WTC11 (cell line): ENCODE results near the gene SCGB1D4.
"Not testable (repeated sequence)": the region's sequence is repeated elsewhere in the genome, so short reads cannot be mapped to it uniquely, and the experiment has no call there.

Experiments
- ETV6 ChIP-seq: sonication (generic); formaldehyde crosslinking; IDR thresholded peaks from 2 replicates; pipeline ENCODE4 v1.8.1; 2022; ENCODE audit warnings: mild to moderate bottlenecking, missing genetic modification reagents
- HMGXB4 ChIP-seq: sonication (generic); formaldehyde crosslinking; IDR thresholded peaks from 2 replicates; pipeline ENCODE4 v1.8.1; 2023; ENCODE audit warnings: mild to moderate bottlenecking, moderate library complexity, missing genetic modification reagents
- OVOL2 ChIP-seq: fragments of 250-450 bp; sonication (Bioruptor Pico); IDR thresholded peaks from 2 replicates; pipeline ENCODE4 v1.9.0; 2021; ENCODE audit warnings: mild to moderate bottlenecking, borderline replicate concordance
- TF ChIP-seq, protein P1 (sequence below): sonication (generic); formaldehyde crosslinking; IDR thresholded peaks from 2 replicates; pipeline ENCODE4 v1.8.1; 2022; ENCODE audit warnings: mild to moderate bottlenecking, missing genetic modification reagents, moderate library complexity, borderline replicate concordance
- TF ChIP-seq, protein P2 (sequence below): fragments of 200-600 bp; IDR thresholded peaks from 2 replicates; pipeline ENCODE4 v1.8.0; 2022; ENCODE audit warnings: antibody characterized with exemption
- TF ChIP-seq, protein P3 (sequence below): sonication (generic); formaldehyde crosslinking; conservative IDR thresholded peaks from 2 replicates; pipeline ENCODE4 v1.8.1; 2022; ENCODE audit warnings: mild to moderate bottlenecking, missing genetic modification reagents
- TF ChIP-seq, protein P4 (sequence below): sonication (generic); formaldehyde crosslinking; IDR thresholded peaks from 2 replicates; pipeline ENCODE4 v1.8.1; 2023; ENCODE audit warnings: mild to moderate bottlenecking, missing genetic modification reagents, borderline replicate concordance
- TF ChIP-seq, protein P5 (sequence below): sonication (generic); formaldehyde crosslinking; IDR thresholded peaks from 2 replicates; pipeline ENCODE4 v1.8.1; 2023; ENCODE audit warnings: mild to moderate bottlenecking, missing genetic modification reagents, moderate library complexity

GRCh38 chr11:62326719-62327118 is 27.8 kb upstream of the SCGB1D4 start:
- TF ChIP-seq, protein P1, sequence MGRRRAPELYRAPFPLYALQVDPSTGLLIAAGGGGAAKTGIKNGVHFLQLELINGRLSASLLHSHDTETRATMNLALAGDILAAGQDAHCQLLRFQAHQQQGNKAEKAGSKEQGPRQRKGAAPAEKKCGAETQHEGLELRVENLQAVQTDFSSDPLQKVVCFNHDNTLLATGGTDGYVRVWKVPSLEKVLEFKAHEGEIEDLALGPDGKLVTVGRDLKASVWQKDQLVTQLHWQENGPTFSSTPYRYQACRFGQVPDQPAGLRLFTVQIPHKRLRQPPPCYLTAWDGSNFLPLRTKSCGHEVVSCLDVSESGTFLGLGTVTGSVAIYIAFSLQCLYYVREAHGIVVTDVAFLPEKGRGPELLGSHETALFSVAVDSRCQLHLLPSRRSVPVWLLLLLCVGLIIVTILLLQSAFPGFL (CRISPR knock-in tag), result not testable (repeated sequence)
- TF ChIP-seq, protein P2, sequence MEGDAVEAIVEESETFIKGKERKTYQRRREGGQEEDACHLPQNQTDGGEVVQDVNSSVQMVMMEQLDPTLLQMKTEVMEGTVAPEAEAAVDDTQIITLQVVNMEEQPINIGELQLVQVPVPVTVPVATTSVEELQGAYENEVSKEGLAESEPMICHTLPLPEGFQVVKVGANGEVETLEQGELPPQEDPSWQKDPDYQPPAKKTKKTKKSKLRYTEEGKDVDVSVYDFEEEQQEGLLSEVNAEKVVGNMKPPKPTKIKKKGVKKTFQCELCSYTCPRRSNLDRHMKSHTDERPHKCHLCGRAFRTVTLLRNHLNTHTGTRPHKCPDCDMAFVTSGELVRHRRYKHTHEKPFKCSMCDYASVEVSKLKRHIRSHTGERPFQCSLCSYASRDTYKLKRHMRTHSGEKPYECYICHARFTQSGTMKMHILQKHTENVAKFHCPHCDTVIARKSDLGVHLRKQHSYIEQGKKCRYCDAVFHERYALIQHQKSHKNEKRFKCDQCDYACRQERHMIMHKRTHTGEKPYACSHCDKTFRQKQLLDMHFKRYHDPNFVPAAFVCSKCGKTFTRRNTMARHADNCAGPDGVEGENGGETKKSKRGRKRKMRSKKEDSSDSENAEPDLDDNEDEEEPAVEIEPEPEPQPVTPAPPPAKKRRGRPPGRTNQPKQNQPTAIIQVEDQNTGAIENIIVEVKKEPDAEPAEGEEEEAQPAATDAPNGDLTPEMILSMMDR, result not testable (repeated sequence)
- TF ChIP-seq OVOL2; HMGXB4 (CRISPR knock-in tag); ETV6 (CRISPR knock-in tag): not testable (repeated sequence)
- TF ChIP-seq, protein P3, sequence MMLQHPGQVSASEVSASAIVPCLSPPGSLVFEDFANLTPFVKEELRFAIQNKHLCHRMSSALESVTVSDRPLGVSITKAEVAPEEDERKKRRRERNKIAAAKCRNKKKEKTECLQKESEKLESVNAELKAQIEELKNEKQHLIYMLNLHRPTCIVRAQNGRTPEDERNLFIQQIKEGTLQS (CRISPR knock-in tag), result not testable (repeated sequence)
- TF ChIP-seq, protein P4, sequence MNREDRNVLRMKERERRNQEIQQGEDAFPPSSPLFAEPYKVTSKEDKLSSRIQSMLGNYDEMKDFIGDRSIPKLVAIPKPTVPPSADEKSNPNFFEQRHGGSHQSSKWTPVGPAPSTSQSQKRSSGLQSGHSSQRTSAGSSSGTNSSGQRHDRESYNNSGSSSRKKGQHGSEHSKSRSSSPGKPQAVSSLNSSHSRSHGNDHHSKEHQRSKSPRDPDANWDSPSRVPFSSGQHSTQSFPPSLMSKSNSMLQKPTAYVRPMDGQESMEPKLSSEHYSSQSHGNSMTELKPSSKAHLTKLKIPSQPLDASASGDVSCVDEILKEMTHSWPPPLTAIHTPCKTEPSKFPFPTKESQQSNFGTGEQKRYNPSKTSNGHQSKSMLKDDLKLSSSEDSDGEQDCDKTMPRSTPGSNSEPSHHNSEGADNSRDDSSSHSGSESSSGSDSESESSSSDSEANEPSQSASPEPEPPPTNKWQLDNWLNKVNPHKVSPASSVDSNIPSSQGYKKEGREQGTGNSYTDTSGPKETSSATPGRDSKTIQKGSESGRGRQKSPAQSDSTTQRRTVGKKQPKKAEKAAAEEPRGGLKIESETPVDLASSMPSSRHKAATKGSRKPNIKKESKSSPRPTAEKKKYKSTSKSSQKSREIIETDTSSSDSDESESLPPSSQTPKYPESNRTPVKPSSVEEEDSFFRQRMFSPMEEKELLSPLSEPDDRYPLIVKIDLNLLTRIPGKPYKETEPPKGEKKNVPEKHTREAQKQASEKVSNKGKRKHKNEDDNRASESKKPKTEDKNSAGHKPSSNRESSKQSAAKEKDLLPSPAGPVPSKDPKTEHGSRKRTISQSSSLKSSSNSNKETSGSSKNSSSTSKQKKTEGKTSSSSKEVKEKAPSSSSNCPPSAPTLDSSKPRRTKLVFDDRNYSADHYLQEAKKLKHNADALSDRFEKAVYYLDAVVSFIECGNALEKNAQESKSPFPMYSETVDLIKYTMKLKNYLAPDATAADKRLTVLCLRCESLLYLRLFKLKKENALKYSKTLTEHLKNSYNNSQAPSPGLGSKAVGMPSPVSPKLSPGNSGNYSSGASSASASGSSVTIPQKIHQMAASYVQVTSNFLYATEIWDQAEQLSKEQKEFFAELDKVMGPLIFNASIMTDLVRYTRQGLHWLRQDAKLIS, result not testable (repeated sequence)
- TF ChIP-seq, protein P5, sequence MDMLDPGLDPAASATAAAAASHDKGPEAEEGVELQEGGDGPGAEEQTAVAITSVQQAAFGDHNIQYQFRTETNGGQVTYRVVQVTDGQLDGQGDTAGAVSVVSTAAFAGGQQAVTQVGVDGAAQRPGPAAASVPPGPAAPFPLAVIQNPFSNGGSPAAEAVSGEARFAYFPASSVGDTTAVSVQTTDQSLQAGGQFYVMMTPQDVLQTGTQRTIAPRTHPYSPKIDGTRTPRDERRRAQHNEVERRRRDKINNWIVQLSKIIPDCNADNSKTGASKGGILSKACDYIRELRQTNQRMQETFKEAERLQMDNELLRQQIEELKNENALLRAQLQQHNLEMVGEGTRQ (CRISPR knock-in tag), result not testable (repeated sequence)
